Panc1 (cell line): ENCODE measurements around the gene PPP6R2. TPM values are rescaled to one million over a fixed set of nuclear protein-coding genes. Genes with fewer than 3 reads are reported as not detected.

Source experiments
- ATAC-seq: fragments of 200-7000 bp; cut with Tn5 transposase; 2 replicates; pipeline ENCODE4 v1.9.1; 2020; ENCODE audit warnings: mild to moderate bottlenecking, moderate library complexity
- BruUV-seq: library from RNA; stranded (reverse); fragments of 400-500 nt; replicated peaks from 2 replicates; lab custom pipeline; 2021; lab: Mats Ljungman, UMichigan
- CTCF ChIA-PET: fragments of 300-600 bp; sonication (Branson Sonifier 250); formaldehyde crosslinking; loops from one replicate; lab custom pipeline; 2022; ENCODE audit warnings: antibody characterized with exemption; lab: Charles Lee
- POLR2A ChIA-PET: fragments of 300-600 bp; sonication (Branson Sonifier 250); formaldehyde crosslinking; loops from one replicate; lab custom pipeline; 2022; ENCODE audit warnings: antibody characterized with exemption; lab: Charles Lee
- DNase-seq: peaks from one replicate; pipeline ENCODE4 v3.0.0-alpha.2; 2010; ENCODE audit warnings: low read depth, low spot score
- H3K27ac ChIP-seq: 2 replicates; pipeline ENCODE4 v1.5.1; 2011; ENCODE audit warnings: mild to moderate bottlenecking, low read length, inconsistent platforms
- H3K27me3 ChIP-seq: fragments of 200-500 bp; sonication (Bioruptor generic); 2 replicates; pipeline ENCODE4 v1.6.0; 2014; ENCODE audit warnings: low read length, inconsistent platforms; ENCODE audit not compliant: control insufficient read depth, insufficient read depth
- H3K36me3 ChIP-seq: fragments of 200-500 bp; sonication (Bioruptor generic); 2 replicates; pipeline ENCODE4 v1.5.1; 2014; ENCODE audit warnings: inconsistent platforms, mild to moderate bottlenecking, low read length, moderate library complexity; ENCODE audit not compliant: control insufficient read depth, insufficient read depth
- H3K4me1 ChIP-seq: 2 replicates; pipeline ENCODE4 v1.5.1; 2011; ENCODE audit warnings: inconsistent platforms, mild to moderate bottlenecking, low read length, moderate library complexity; ENCODE audit not compliant: control insufficient read depth, insufficient read depth
- H3K4me3 ChIP-seq, 2 experiments: 2 replicates each; pipeline ENCODE4 v1.5.1; 2011 to 2012; ENCODE audit warnings: low read depth in 2 of 2, low read length in 2 of 2, mild to moderate bottlenecking in 2 of 2, inconsistent platforms in 1 of 2, moderate library complexity in 1 of 2
- H3K9me3 ChIP-seq: fragments of 200-500 bp; sonication (Bioruptor generic); 2 replicates; pipeline ENCODE4 v1.5.1; 2014; ENCODE audit warnings: low read depth, mild to moderate bottlenecking, inconsistent platforms, low read length, moderate library complexity; ENCODE audit not compliant: control insufficient read depth, insufficient read depth
- CTCF ChIP-seq: fragments of 450-650 bp; IDR thresholded peaks from 2 replicates; pipeline ENCODE4 v1.5.1; 2017; ENCODE audit warnings: mild to moderate bottlenecking
- POLR2AphosphoS5 ChIP-seq: IDR thresholded peaks from 2 replicates; pipeline ENCODE4 v1.6.1; 2012; ENCODE audit warnings: mild to moderate bottlenecking, low read depth, low read length, moderate library complexity
- REST ChIP-seq, 2 experiments: IDR thresholded peaks; 2 replicates each; pipeline ENCODE4 v1.6.1; 2011 to 2012; ENCODE audit warnings: low read depth in 2 of 2, control low read depth in 1 of 2, low read length in 1 of 2, mild to moderate bottlenecking in 1 of 2, moderate library complexity in 1 of 2; ENCODE audit not compliant: insufficient read depth in 1 of 2
- SIN3A ChIP-seq: IDR thresholded peaks from 2 replicates; pipeline ENCODE4 v1.6.1; 2012; ENCODE audit warnings: low read depth, mild to moderate bottlenecking, low read length, moderate library complexity, borderline replicate concordance; ENCODE audit not compliant: insufficient read depth
- TCF7L2 ChIP-seq: IDR thresholded peaks from 2 replicates; pipeline ENCODE4 v1.6.1; 2011; ENCODE audit warnings: mild to moderate bottlenecking, low read depth, low read length, inconsistent platforms
- in situ Hi-C: cut with HindIII; loops from 2 replicates; pipeline ENCODE4 v1.10.0; 2016; ENCODE audit warnings: low sequenced_read_pairs, low pct_unique_long_range_greater_than_20kb
- intact Hi-C: fragments of 100-400 bp; cut with micrococcal nuclease; formaldehyde crosslinking; loops from one replicate; pipeline ENCODE4 v1.10.0; 2022; ENCODE audit not compliant: unreplicated experiment
- total RNA-seq: library from RNA; stranded (reverse); gene quantifications from one replicate; pipeline ENCODE4 v1.2.1, GENCODE V29; 2021; ENCODE audit not compliant: unreplicated experiment

The PPP6R2 gene
- total RNA-seq, 1 experiment from 2014 or later = 52.8 TPM

GRCh38 chr22:50401907-50402306 is 58.8 kb downstream of the PPP6R2 start:
- intact Hi-C loops = no loop called here
- no peak for TF ChIP-seq CTCF
- TF ChIP-seq TCF7L2 = no peak
- no peak for TF ChIP-seq SIN3A
- TF ChIP-seq REST (IDR thresholded peaks at IDR 0.05; ENCODE audit: insufficient read depth in 1 of 2, low read depth in 2 of 2, low read length in 1 of 2) = no peak
- TF ChIP-seq POLR2AphosphoS5 = no peak
- no peaks in the 10 kb centered on the region for H3K9me3 ChIP-seq

GRCh38 chr22:50403701-50404101 is 60.6 kb downstream of the PPP6R2 start:
- no peak overlapping the region for H3K27ac ChIP-seq
- H3K4me3 ChIP-seq = no peak overlapping the region
- ATAC-seq = no peak
- H3K9me3 ChIP-seq = no peaks in the 10 kb centered on the region
- no peak for DNase-seq
- intact Hi-C loops = no loop called here
- BruUV-seq = no TSS peak
- H3K27me3 ChIP-seq = no peaks in the 10 kb centered on the region
- in situ Hi-C loops = no loop called here
- no peak for TF ChIP-seq REST (IDR thresholded peaks at IDR 0.05; ENCODE audit: insufficient read depth in 1 of 2, low read depth in 2 of 2, low read length in 1 of 2)
- TF ChIP-seq TCF7L2 = no peak
- TF ChIP-seq CTCF = no peak
- no peak for TF ChIP-seq POLR2AphosphoS5
- H3K4me1 ChIP-seq = no peaks in the 10 kb centered on the region
- POLR2A ChIA-PET = no interaction called here
- no peaks in the 10 kb centered on the region; the same call in 1 of the 2 replicates for H3K36me3 ChIP-seq
- CTCF ChIA-PET = no interaction called here

More at GRCh38 chr22:50401907-50402306, 58.8 kb downstream of the PPP6R2 start:
- BruUV-seq = no TSS peak
- Histone ChIP-seq H3K4me1 (peaks cover 6% of the 10 kb centered on the region), H3K27ac (no peak overlapping the region), H3K36me3 (no peaks in the 10 kb centered on the region; the same call in 1 of the 2 replicates), H3K4me3 (no peak overlapping the region), H3K27me3 (no peaks in the 10 kb centered on the region)
- no peak for ATAC-seq
- CTCF ChIA-PET = no interaction called here
- POLR2A ChIA-PET = no interaction called here
- in situ Hi-C loops = no loop called here
- DNase-seq = no peak
